Measurements from ENCODE around the gene ASB17.
"Not testable (repeated sequence)": the region's sequence is repeated elsewhere in the genome, so short reads cannot be mapped to it uniquely, and the experiment has no call there.

ASB17 gene, protein sequence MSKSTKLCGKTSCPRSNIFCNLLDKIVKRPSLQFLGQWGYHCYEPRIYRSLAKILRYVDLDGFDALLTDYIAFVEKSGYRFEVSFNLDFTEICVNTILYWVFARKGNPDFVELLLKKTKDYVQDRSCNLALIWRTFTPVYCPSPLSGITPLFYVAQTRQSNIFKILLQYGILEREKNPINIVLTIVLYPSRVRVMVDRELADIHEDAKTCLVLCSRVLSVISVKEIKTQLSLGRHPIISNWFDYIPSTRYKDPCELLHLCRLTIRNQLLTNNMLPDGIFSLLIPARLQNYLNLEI

DNA sequence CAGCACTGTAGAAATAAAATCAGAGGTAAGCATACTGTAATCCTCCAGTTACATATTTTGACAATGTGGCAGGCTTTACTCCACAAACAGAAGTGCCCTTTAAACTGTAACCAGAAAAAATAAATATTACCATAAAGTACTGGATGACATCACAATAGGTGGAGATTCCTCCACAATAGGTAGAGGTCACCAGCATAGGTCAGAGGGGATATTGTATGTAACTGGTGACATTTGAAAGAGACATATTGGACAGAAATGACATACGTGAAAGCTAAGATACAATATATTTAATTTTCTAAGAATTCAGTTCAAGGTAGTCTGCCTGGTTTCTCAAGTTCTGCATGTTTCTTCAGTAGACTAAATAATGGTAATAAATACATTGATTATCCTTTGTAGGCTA, at the start of gene ASB17:
Gene ASB17, minus strand, starts transcription at position 101 of the 400 bp plus-strand sequence. CDS start 113 bp downstream, outside the sequence.
- DNase-seq (ENCODE audit: low spot score), result no peak

DNA sequence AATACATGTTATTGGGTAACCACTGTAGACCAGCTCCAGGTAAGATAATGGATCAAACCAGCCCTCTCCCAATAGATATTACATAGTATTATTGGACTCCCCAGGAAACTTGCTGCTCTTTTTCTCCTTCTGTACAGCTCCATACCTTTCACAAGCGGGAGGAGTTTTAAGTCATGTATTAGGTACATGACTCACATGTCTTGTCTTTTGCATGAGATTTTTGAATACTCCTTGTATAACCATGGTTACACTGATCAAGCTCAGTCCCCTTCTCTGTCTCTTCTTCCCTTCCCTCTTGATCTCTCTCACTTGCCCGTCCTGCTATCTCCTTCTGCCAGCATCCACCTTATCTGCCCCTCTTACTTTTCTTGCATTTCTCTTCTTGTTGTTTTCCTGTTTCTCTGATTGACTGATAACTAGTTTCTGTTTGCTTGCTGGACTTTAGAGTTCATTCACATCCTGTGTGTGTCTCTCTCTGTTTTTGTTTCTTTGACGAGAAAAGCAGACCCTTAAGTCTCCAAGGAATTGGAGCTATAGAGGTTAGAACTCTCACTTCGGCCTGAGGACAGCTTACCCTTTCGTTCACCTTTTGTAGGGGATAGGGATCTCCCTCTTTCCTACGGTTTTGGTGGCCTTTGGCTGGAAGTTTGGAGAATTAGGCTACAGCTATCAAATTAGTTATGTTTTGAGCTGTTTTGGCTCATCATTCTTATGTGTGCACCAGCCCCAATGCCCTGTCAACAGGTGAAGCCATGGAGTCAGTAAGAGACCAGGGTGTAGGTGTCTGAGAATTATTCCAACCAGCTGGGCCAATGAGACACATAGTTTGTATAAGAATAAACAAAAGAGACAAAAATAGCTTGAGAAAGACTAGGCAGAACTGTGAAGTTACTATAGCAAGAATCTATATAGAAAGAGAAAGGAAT, 49.0 kb upstream of the ASB17 start:
- DNase-seq (ENCODE audit: low spot score), result no peak

DNA sequence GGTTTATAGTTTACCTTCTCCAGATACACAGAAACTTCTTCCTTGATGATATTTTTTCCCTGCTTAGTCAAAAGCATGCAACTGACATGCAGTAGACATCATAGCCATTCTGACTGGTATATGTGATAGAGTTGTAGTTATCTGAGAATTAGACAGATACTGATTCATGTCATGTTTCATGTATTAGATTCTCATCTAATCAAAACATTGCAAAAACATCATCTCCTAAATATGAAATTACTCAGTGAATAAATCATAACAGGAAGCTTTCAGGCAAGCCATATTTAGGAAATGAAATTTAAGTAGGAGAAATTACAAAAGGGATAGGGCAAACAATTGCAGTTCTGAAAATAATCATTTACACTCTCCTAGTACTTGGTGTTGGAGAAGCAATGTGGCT, 38.4 kb upstream of the ASB17 start:
- DNase-seq (ENCODE audit: low spot score), result no peak

DNA sequence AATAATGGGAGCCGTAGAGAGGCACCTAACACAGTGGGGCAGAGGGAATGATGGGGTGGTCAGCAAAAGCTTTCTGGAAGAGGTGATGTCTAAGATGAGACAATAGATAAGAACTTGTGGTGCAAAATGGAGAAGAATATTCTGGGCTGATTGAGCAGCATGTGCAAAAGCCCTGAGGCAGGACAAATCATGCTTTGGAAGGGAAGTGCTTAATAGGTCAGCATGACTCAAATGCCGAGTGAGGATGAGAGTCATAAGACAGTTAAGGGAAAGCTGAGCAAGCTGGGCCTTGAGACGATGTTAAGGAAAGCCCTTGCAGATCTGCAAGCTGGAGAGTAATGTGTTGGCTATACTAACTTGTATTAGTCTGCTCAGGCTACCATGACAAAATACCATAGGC, 37.3 kb upstream of the ASB17 start:
- DNase-seq (ENCODE audit: low spot score), result no peak

DNA sequence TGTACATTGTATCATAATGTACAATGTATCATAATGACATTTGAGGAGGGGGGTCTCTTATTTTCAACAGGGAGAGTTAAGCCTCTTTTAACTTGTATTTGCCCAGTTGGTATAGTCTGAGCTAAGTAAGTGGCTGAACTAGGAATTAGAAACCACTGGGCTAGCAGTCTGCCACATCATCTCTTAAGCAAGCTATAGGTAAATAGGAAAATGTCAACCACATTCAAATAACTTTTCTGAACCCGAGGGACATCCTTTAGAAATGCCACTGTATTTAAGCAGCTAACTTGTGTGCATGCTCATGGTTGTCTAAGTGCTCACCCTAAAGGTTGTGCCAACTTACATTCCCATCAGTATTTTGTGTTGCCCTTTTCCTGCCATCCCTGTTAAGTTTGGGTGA, 35.5 kb upstream of the ASB17 start:
- no peak for DNase-seq (ENCODE audit: low spot score)

DNA sequence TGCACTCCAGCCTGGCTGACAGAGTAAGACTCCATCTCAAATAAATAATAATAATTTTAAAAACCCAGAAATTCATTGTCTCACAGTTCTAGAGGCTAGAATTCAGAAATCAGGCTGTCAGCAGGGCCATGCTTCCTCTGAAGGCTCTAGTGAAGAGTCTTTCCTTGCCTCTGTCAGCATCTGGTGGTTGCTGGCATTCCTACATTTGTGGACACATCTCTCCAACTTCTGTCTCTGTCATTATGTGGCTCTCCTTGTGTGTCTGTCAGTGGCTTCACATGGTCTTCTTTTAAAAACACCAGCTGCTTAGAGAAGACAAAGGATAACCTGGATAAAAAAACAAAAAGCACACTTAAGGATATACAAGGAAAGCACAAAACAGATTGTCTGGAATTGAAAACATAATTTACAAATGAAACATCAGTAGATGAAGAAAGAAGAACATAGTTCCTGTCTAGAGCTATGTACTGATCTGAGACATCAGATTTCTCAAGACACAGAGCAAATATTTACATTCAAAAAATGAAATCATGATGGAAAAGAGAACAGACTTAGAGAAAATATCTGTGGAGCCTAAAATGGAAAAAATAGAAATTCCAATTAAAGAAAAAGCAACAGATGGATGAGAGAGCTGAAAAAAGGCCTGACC, 32.7 kb upstream of the ASB17 start:
- no peak for DNase-seq (ENCODE audit: low spot score)

DNA sequence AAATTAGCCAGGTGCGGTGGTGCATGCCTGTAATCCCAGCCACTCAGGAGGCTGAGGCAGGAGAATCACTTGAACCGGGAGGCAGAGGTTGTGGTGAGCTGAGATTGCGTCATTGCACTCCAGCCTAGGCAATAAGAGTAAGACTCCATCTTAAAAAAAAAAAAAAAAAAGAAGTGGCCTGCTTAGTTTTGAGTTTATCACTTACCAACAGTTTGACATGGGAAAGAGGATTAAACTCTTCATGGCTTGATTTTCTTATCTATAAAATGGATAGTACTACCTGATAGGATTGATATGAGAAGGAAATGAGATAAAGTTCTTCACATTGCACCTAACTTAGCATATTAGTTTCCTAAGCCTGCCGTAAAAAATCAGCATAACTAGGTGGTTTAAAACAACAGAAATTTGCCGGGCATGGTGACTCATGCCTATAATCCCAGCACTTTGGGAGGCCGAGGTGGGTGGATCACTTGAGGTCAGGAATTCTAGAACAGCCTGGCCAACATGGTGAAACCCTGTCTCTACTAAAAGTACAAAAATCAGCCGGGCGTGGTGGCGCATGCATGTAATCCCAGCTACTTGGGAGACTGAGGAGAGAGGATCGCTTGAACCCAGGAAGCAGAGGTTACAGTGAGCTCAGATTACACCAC, 32.0 kb upstream of the ASB17 start:
- not testable (repeated sequence) for DNase-seq (ENCODE audit: low spot score)

DNA sequence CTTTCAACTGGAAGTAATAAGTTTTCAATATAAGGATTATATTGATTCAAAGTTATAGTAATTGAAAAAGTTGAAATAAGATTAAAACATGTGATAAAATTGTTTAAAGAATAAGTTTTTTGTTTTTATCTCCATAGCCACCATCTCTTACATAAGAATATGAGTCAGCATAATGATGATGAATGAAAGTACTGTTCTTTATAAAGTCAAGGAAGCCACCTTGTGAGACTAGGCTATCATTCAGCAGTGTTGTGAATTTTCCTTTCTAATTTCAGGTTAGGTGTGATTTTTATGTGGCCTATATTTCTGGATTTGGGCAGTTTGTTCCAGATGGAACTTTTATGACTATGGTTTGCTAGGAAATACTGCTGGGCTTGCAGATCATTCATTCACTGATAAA, 22.4 kb upstream of the ASB17 start:
- no peak for DNase-seq (ENCODE audit: low spot score)

DNA sequence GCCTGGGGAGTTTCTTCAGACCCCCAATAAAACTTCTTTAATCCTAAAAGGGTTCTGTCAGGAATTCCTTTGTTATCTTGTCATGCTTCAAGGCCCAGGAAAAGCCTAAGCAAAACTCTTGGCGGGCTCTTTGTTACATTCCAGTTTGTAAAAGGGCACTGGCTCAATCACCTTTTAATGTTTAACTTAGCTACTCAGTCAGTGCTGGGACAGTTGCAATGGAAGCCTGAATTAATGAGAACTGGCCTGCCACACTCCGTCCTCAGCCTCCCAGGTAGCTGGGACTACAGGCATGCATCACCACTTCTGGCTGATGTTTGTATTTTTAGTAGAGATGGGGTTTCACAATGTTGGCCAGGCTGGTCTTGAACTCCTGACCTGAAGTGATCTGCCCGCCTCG, 21.3 kb upstream of the ASB17 start:
- peak; percentile 18 for DNase-seq (ENCODE audit: low spot score)

DNA sequence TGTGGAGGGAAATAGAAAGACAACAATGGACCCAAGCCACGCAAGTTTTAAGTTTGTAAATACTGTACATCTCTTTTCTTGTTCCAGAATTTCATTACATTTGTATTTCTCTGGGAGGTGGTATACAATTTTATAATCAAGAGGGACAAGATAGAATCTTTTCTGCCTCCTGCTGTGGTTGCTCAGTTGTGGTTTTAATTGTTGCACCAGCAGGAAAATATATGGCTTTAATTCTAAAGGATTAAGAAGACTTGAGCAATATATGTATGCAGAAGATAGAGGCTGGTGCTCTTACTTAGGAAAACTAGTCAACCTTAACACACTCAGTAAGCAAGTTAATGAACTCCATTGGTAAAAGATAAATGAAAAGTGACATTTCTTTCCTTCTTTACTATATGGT, 19.8 kb upstream of the ASB17 start:
- no peak for DNase-seq (ENCODE audit: low spot score)

DNA sequence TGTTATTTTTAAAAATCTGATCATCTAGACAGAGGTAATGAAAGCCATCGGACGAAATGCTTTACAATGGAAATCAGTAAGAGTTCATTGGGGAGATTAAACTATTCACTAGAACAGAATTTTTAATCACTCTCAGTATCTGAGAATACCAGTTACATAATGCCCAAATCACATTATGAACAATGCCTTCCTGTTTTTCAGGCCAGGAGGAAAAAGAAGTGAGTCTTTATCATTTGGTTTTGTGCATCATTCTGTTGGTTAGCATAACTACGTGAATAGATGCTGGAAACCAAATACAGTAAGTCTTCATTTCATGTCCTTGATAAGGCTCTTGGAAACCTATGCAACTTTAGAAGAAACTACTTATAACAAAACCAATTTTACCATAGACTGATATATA, 18.0 kb upstream of the ASB17 start:
- no peak for DNase-seq (ENCODE audit: low spot score)

DNA sequence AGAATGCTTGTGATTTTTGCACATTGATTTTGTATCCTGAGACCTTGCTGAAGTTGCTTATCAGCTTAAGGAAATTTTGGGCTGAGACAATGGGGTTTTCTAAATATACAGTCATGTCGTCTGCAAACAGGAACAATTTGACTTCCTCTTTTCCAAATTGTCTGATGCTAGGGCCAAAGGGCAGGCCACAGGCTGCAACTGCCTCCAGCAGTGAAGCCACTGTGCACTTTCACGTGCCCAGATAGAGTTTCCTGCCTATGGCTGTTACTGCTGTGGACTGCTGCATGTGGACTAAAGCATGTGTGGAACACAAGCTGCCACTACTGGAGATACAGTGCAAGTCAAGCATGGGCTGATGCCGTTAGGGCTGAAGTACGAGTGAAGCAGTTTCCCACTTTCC, 10.8 kb upstream of the ASB17 start:
- not testable (repeated sequence) for DNase-seq (ENCODE audit: low spot score)

DNA sequence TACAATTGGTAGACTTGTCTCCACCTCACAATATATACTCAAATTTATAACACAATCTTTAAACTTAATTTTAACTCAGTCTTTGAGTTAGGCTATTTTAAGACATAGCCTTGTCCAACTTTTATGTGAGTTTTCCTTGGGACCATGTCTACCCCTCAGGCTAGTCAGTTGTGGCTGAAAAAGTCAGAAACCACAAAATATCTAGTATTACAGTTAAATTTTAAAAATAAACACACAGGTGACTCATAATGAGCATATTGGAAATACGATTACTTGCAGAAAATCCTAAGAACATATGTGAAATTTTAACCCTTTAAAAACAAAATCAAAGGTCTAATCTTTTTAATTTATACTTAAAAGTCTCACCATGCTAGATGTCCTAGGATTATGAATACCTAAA, 4.8 kb upstream of the ASB17 start:
- no peak for DNase-seq (ENCODE audit: low spot score)

DNA sequence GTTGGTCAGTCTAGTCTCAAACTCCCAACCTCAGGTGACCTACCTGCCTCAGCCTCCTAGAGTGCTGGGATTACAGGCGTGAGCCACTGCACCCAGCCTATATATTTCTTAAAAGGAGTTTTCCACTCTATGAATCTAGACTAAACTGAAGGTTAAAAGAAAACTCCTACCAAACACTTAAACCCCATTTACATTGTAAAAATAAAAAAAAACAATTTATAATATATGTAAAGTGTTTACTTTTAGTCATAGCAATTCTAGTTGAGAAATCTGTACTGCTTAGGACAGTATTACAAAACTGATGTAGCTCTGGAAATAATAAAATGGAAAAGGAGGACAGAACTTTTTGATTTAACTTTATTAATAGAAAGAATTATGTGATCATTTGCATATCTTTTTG, 9.5 kb downstream of the ASB17 start:
- DNase-seq (ENCODE audit: low spot score), result no peak

DNA sequence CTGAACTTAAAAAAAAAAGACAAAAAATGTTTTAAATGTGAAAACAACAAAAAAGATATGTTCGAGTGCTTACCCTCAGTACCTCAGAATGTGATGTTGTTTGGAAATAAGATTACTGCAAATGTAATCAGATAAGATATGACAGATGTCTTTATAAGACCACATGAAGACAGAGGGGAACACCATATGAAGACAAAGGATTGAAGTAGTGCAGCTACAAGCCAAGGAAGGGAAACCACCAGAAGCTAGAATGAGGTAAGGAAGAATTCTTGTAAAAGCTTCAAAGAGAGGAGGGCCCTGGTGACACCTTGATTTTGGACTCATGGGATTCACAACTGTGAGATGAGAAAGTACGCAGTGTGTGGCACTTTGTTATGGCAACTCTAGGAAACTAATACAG, 15.4 kb downstream of the ASB17 start:
- DNase-seq (ENCODE audit: low spot score), result no peak

DNA sequence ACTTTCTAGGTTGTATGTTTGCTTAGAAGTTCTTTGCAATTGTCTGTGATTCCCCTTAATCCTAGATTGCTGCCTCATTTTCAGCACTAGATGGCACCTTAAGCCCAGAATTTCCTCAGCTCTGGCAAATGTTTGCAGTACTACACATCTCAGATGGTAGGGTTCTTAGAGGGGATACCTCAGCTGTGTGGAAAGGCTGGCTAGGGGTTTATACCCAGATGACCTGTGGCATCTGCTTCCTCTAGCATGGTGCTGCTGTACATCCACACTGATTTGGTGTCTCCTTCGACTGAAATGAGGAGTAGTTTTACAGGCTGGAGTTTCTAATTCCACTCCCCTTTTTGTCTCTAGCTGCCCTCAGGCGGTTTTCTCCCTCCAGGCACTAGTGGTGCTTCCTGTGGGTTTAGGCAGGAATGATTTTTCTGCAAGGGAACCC, 23.5 kb downstream of the ASB17 start:
- DNase-seq (ENCODE audit: low spot score), result peak; percentile 4

DNA sequence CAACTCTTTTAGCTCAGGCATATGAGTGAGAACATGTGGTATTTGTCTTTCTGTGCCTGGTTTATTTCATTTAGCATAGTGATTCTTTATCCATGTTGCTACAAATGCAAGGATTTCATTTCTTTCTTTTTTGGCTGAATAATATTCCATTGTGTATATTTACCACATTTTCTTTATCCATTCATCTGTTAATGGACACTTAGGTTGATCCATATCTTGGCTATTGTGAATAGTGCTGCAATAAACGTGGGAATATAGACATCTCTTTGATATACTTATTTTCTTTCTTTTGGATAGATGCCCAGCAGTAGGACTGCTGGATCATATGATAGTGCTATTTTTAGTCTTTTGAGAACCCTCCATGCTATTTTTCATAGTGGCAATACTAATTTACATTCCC, 30.8 kb downstream of the ASB17 start:
- no peak for DNase-seq (ENCODE audit: low spot score)

DNA sequence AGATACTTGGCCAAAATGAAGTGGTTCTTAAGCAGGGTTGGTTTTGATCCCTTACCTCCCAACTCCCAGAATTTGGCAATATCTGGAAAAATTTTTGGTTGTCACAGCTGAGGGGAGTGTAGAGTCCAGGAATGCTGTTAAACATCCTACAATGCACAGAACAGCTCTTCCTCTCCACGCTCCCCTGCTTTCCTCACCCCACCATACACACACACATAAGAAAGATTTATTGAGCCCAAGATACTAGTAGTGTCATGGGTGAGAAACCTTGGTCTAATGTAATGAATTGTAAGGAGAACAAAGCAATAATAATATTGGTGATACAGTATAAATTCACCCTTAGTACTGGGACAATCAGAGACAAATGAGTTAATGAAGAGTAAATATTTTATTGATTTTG, 47.8 kb downstream of the ASB17 start:
- DNase-seq (ENCODE audit: low spot score), result no peak

DNA sequence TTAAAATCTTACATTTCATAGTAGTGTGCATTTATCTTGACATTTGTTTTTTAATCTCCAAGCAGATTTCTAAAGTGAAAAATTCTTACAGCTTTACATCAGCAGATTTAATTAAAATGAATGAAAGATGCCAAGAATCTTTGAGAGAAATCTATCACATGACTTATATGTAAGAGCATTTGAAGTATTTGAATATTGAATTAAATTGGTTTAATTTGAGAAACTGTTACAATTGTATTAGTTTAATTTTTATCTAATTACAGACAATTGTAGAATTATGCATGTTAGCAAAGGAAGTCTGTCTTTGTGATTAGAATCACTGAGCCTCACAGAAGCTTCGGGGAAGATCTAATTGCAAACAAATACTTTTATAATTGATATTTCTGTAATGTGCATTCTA, 52.2 kb downstream of the ASB17 start:
- DNase-seq (ENCODE audit: low spot score), result no peak

DNA sequence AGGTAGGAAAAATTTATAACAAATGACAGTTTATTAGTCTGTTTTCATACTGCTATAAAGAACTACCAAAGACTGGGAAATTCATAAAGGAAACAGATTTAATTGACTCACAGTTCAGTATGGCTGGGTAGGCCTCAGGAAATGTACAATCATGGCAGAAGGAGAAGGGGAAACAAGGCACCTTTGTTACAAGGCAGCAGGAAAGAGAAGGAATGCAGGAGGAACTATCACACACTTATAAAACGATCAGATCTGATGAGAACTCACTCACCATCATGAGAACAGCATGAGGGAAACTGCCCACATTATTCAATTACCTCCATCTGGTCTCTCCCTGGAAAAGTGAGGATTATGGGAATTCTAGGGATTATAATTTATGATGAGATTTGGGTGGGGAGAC, 61.3 kb downstream of the ASB17 start:
- DNase-seq (ENCODE audit: low spot score), result no peak

Measured in HuH-7 (cell line).